Activated naive CD4-positive, alpha-beta T cell treated with anti-CD3 and anti-CD28 coated beads, Interleukin-2, amount 10 ng/mL, durations not matched to agents 7 days and 5 days (primary cell): Measurements from ENCODE around the gene ALDH16A1.

Experiments
- CTCF ChIA-PET: fragments of 350-600 bp; sonication (Branson Sonifier 250); formaldehyde crosslinking; loops from one replicate; lab custom pipeline; 2021; ENCODE audit warnings: antibody characterized with exemption; lab: Charles Lee
- DNase-seq: peaks from one replicate; pipeline ENCODE4 v3.0.0-alpha.2; 2020
- H3K27ac Mint-ChIP-seq: one replicate; pipeline ENCODE4 v1.8.0; 2021; ENCODE audit warnings: mild to moderate bottlenecking, moderate library complexity, mixed read lengths
- H3K27me3 Mint-ChIP-seq: one replicate; pipeline ENCODE4 v1.8.0; 2021; ENCODE audit warnings: mild to moderate bottlenecking, mixed read lengths
- H3K36me3 Mint-ChIP-seq: one replicate; pipeline ENCODE4 v1.8.0; 2021; ENCODE audit warnings: mixed read lengths
- H3K4me1 Mint-ChIP-seq: one replicate; pipeline ENCODE4 v1.8.0; 2021; ENCODE audit warnings: mixed read lengths
- H3K4me3 Mint-ChIP-seq: one replicate; pipeline ENCODE4 v1.8.0; 2021; ENCODE audit warnings: mild to moderate bottlenecking, moderate library complexity, mixed read lengths
- H3K9me3 Mint-ChIP-seq: one replicate; pipeline ENCODE4 v1.8.0; 2021; ENCODE audit warnings: mixed read lengths

Gene ALDH16A1

GRCh38 chr19:49418511-49418910 lies 34.5 kb upstream of the ALDH16A1 start:
- peaks cover 29% of the 10 kb centered on the region for H3K4me1 Mint-ChIP-seq
- H3K27me3 Mint-ChIP-seq, result peaks cover 91% of the 10 kb centered on the region
- no peaks in the 10 kb centered on the region for H3K9me3 Mint-ChIP-seq
- CTCF ChIA-PET, result interaction anchor here (1.0 to 1.7 kb wide), 3 partner anchors 8 to 27 kb away, joined by 3 to 5 read pairs (median 3); no protein-coding TSS in a partner anchor
- H3K4me3 Mint-ChIP-seq, result no peak overlapping the region
- no peaks in the 10 kb centered on the region for H3K36me3 Mint-ChIP-seq
- H3K27ac Mint-ChIP-seq, result no peak overlapping the region
- DNase-seq, result no peak

- CTCF ChIA-PET, result interaction anchor here (0.6 to 1.1 kb wide), 4 partner anchors 9 to 33 kb away, joined by 3 read pairs; partner anchors contain the start of gene PIH1D1
- peaks cover 92% of the 10 kb centered on the region for H3K27me3 Mint-ChIP-seq
- no peak overlapping the region for H3K4me3 Mint-ChIP-seq
- DNase-seq, result no peak
- H3K27ac Mint-ChIP-seq, result no peak overlapping the region
- H3K4me1 Mint-ChIP-seq, result peaks cover 35% of the 10 kb centered on the region
- no peaks in the 10 kb centered on the region for H3K36me3 Mint-ChIP-seq
- H3K9me3 Mint-ChIP-seq, result no peaks in the 10 kb centered on the region
These were observed 33.9 kb upstream of the ALDH16A1 start for GRCh38 chr19:49419173-49419572.

DNA sequence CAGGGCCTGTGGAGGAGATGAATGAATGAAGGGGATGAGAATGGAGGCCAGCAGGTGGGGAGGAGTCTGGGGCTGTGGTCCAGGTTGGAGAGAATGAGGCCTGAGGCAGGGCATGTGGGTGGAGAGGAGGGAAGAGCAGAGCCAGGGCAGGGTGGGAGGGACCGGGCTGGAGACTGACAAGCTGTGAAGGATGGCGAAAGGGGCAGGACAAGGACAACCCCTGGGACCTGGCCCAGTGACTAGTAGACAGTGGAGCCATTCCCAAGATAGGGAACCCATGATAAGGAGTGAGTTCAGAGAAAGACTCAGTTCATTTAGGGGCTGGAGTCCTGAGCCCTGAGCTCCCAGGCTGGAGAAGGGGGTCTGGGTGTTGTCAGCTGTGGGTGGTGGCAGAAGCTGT lies 32.8 kb upstream of the ALDH16A1 start:
- Mint-ChIP-seq H3K9me3 (no peaks in the 10 kb centered on the region), H3K4me3 (no peak overlapping the region)
- CTCF ChIA-PET, result interaction anchor here (0.6 to 2.1 kb wide), 7 partner anchors 11 to 1023 kb away, joined by 3 to 8 read pairs (median 3); partner anchors contain the start of gene SLC17A7

GRCh38 chr19:49421039-49421877 lies 31.8 kb upstream of the ALDH16A1 start:
- Mint-ChIP-seq H3K9me3 (no peaks in the 10 kb centered on the region), H3K4me3 (peak overlapping the region; percentile 27), H3K36me3 (no peaks in the 10 kb centered on the region), H3K27ac (peak overlapping the region; percentile 44), H3K27me3 (peaks cover 100% of the 10 kb centered on the region), H3K4me1 (peaks cover 53% of the 10 kb centered on the region)
- CTCF ChIA-PET, result interaction anchor here (0.8 to 2.1 kb wide), 7 partner anchors 10 to 30 kb away, joined by 3 to 8 read pairs (median 4); partner anchors contain the start of gene SLC17A7
- peak; percentile 76 for DNase-seq

More for the DNA sequence above, 32.8 kb upstream of the ALDH16A1 start:
- H3K27me3 Mint-ChIP-seq, result peaks cover 100% of the 10 kb centered on the region
- H3K4me1 Mint-ChIP-seq, result peaks cover 46% of the 10 kb centered on the region
- peak overlapping the region; percentile 39 for H3K27ac Mint-ChIP-seq
- H3K36me3 Mint-ChIP-seq, result no peaks in the 10 kb centered on the region
- no peak for DNase-seq

GRCh38 chr19:49421878-49422202 lies 31.2 kb upstream of the ALDH16A1 start:
- CTCF ChIA-PET, result interaction anchor here (1.0 to 2.1 kb wide), 4 partner anchors 10 to 18 kb away, joined by 3 to 8 read pairs (median 6); no protein-coding TSS in a partner anchor
- H3K4me3 Mint-ChIP-seq, result peak overlapping the region; percentile 27
- no peak overlapping the region for H3K27ac Mint-ChIP-seq
- H3K9me3 Mint-ChIP-seq, result no peaks in the 10 kb centered on the region
- DNase-seq, result no peak
- peaks cover 58% of the 10 kb centered on the region for H3K4me1 Mint-ChIP-seq
- H3K27me3 Mint-ChIP-seq, result peaks cover 100% of the 10 kb centered on the region
- H3K36me3 Mint-ChIP-seq, result no peaks in the 10 kb centered on the region

GRCh38 chr19:49422407-49423070 lies 30.5 kb upstream of the ALDH16A1 start:
- Mint-ChIP-seq H3K4me3 (peak overlapping the region; percentile 63), H3K9me3 (no peaks in the 10 kb centered on the region), H3K27me3 (peaks cover 100% of the 10 kb centered on the region), H3K4me1 (peaks cover 64% of the 10 kb centered on the region), H3K36me3 (no peaks in the 10 kb centered on the region), H3K27ac (no peak overlapping the region)
- peak; percentile 79 for DNase-seq
- CTCF ChIA-PET, result interaction anchor here (1.0 to 1.7 kb wide), 3 partner anchors 9 to 16 kb away, joined by 3 to 7 read pairs (median 6); no protein-coding TSS in a partner anchor

- H3K27me3 Mint-ChIP-seq, result peaks cover 100% of the 10 kb centered on the region
- H3K27ac Mint-ChIP-seq, result peak within 1 kb of the TSS; percentile 9
- no peaks in the 10 kb centered on the region for H3K9me3 Mint-ChIP-seq
- peak within 1 kb of the TSS; percentile 63 for H3K4me3 Mint-ChIP-seq
- peaks cover 71% of the 10 kb centered on the region for H3K4me1 Mint-ChIP-seq
- CTCF ChIA-PET, result interaction anchor here (0.8 to 2.0 kb wide), 4 partner anchors 12 to 50 kb away, joined by 3 to 7 read pairs (median 5); partner anchors contain the start of gene FLT3LG
- H3K36me3 Mint-ChIP-seq, result no peaks in the 10 kb centered on the region
- no peak for DNase-seq
These were observed 29.7 kb upstream of the ALDH16A1 start, which contains the start of gene PTH2 for GRCh38 chr19:49423071-49423984. TSS of gene PTH2 (minus strand) at chr19:49423441. CDS start at chr19:49423339, 102 bp downstream.

DNA sequence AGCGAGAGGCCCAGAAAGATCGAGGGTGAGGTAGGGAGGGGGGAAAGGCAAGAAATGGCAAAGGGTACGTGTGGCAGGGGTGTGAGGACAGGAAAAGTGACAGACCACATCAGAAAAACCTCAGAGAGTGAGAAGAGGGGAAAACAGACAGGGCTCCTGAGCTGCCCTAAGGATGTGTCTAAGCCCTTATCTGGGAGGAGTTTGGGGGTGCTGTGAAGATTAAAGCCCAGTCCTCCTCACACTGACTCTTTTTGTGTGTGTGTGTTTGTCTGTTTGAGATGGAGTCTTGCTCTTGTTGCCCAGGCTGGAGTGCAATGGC lies 29.1 kb upstream of the ALDH16A1 start:
- Mint-ChIP-seq H3K4me3 (peak overlapping the region; percentile 53), H3K4me1 (peaks cover 76% of the 10 kb centered on the region), H3K36me3 (no peaks in the 10 kb centered on the region), H3K27me3 (peaks cover 100% of the 10 kb centered on the region), H3K9me3 (no peaks in the 10 kb centered on the region), H3K27ac (peak overlapping the region; percentile 9)
- CTCF ChIA-PET, result interaction anchor here (0.8 to 2.0 kb wide), 3 partner anchors 13 to 50 kb away, joined by 3 to 7 read pairs (median 4); partner anchors contain the start of gene FLT3LG
- peak; percentile 54 for DNase-seq

- Mint-ChIP-seq H3K4me3 (no peak within 1 kb of the TSS), H3K27ac (no peak within 1 kb of the TSS), H3K4me1 (peaks cover 81% of the 10 kb centered on the region), H3K9me3 (no peaks in the 10 kb centered on the region), H3K36me3 (no peaks in the 10 kb centered on the region), H3K27me3 (peaks cover 100% of the 10 kb centered on the region)
- CTCF ChIA-PET, result interaction anchor here (0.8 to 2.0 kb wide), 5 partner anchors 10 to 327 kb away, joined by 3 to 7 read pairs (median 3); no protein-coding TSS in a partner anchor
- DNase-seq, result no peak
These were observed 27.8 kb upstream of the ALDH16A1 start, which contains the start of gene GFY for GRCh38 chr19:49425178-49425577. TSS of gene GFY (plus strand) at chr19:49425388. CDS start at chr19:49426431, 1,043 bp downstream.

GRCh38 chr19:49425922-49426592 lies 27.0 kb upstream of the ALDH16A1 start:
- DNase-seq, result peak; percentile 50
- peaks cover 80% of the 10 kb centered on the region for H3K4me1 Mint-ChIP-seq
- peaks cover 100% of the 10 kb centered on the region for H3K27me3 Mint-ChIP-seq
- H3K9me3 Mint-ChIP-seq, result no peaks in the 10 kb centered on the region
- H3K27ac Mint-ChIP-seq, result no peak overlapping the region
- no peak overlapping the region for H3K4me3 Mint-ChIP-seq
- CTCF ChIA-PET, result interaction anchor here (1.0 to 2.4 kb wide), 4 partner anchors 9 to 34 kb away, joined by 3 to 9 read pairs (median 4); no protein-coding TSS in a partner anchor
- no peaks in the 10 kb centered on the region for H3K36me3 Mint-ChIP-seq

- no peak for DNase-seq
- Mint-ChIP-seq H3K27ac (no peak overlapping the region), H3K27me3 (peaks cover 100% of the 10 kb centered on the region), H3K4me1 (peaks cover 75% of the 10 kb centered on the region), H3K36me3 (peaks cover 2% of the 10 kb centered on the region), H3K4me3 (peak overlapping the region; percentile 14), H3K9me3 (no peaks in the 10 kb centered on the region)
- CTCF ChIA-PET, result interaction anchor here (0.9 to 2.4 kb wide), 2 partner anchors 15 to 35 kb away, joined by 4 to 9 read pairs; no protein-coding TSS in a partner anchor
These were observed 25.7 kb upstream of the ALDH16A1 start for GRCh38 chr19:49427339-49427738.

GRCh38 chr19:49427855-49428546 lies 25.0 kb upstream of the ALDH16A1 start:
- Mint-ChIP-seq H3K27me3 (peaks cover 100% of the 10 kb centered on the region), H3K36me3 (peaks cover 2% of the 10 kb centered on the region), H3K27ac (no peak overlapping the region), H3K4me3 (no peak overlapping the region), H3K9me3 (no peaks in the 10 kb centered on the region), H3K4me1 (peaks cover 73% of the 10 kb centered on the region)
- DNase-seq, result peak; percentile 61
- CTCF ChIA-PET, result interaction anchor here (2.4 kb wide), 1 partner anchor 36 kb away, joined by 9 read pairs; no protein-coding TSS in a partner anchor
